ENCODE results near the gene TMEM74B.

GRCh38 chr20:1184638-1185315 is at the start of gene TMEM74B:
- TF ChIP-seq EZH2 (IDR thresholded peaks at IDR 0.05; ENCODE audit: borderline replicate concordance, low read length) (no peak), CTCF (IDR thresholded peaks at IDR 0.05; ENCODE audit: low read length) (no peak)
